Measurements from ENCODE around the gene PLCD1. TPM values are rescaled to one million over a fixed set of nuclear protein-coding genes. Genes with fewer than 3 reads are reported as not detected.

PLCD1 gene
- total and polyA plus RNA-seq, 2 experiments from 2014 or later = 16.0 to 24.4 TPM

DNA sequence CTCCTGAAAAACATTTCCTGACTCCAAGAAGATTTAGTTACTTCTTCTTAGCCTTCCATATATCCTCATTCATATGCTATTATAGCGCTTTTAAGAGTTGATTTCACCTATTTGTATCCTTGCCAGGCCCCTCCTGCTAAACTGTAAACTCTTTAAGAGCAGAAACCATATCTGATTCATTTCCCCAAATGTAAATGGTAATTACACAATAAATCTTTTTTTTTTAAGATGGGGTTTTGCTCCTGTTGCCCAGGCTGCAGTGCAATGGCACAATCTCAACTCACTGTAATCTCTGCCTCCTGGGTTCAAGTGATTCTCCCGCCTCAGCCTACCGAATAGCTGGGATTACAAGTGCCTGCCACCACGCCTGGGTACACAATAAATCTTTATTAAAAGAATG is 14.0 kb upstream of the PLCD1 start:
- ATAC-seq (no peak), DNase-seq (ENCODE audit: low spot score) (no peak)
- peaks cover 28% of the 10 kb centered on the region for H3K27me3 ChIP-seq (ENCODE audit: insufficient read depth)
- H3K27me3 Mint-ChIP-seq (ENCODE audit: insufficient read depth, low read depth, poor library complexity) = peaks cover 18% of the 10 kb centered on the region
- no peaks in the 10 kb centered on the region for H3K4me1 ChIP-seq (ENCODE audit: insufficient read depth)
- H3K27ac Mint-ChIP-seq = no peak overlapping the region
- no peaks in the 10 kb centered on the region for H3K9me2 ChIP-seq (ENCODE audit: insufficient read depth)
- no peaks in the 10 kb centered on the region for H3K36me3 Mint-ChIP-seq (ENCODE audit: low read depth)
- no peak for TF ChIP-seq EZH2 (IDR thresholded peaks at IDR 0.05; ENCODE audit: low read depth, unreplicated experiment)
- H3K36me3 ChIP-seq (ENCODE audit: insufficient read depth) = no peaks in the 10 kb centered on the region
- H3K9me3 Mint-ChIP-seq = no peaks in the 10 kb centered on the region; the same call in 2 of the 3 replicates
- H3K4me3 Mint-ChIP-seq = no peak overlapping the region
- H2AFZ ChIP-seq = no peak overlapping the region
- H4K20me1 ChIP-seq (replicated peaks; ENCODE audit: insufficient read depth) = no peaks in the 10 kb centered on the region
- peaks cover 11% of the 10 kb centered on the region for H3K4me1 Mint-ChIP-seq
- no peaks in the 10 kb centered on the region; the same call in 1 of the 2 replicates for H3F3A ChIP-seq (replicated peaks; ENCODE audit: low read depth)
- H3K27ac ChIP-seq (ENCODE audit: low read depth) = no peak overlapping the region
- H3K79me2 ChIP-seq (replicated peaks; ENCODE audit: insufficient read depth) = no peaks in the 10 kb centered on the region
- H3K4me2 ChIP-seq = no peak overlapping the region
- H3K4me3 ChIP-seq = no peak overlapping the region

GRCh38 chr3:38040401-38040800 is 11.0 kb upstream of the PLCD1 start:
- H3K27ac Mint-ChIP-seq = no peak overlapping the region
- no peaks in the 10 kb centered on the region for H3K36me3 ChIP-seq (ENCODE audit: insufficient read depth)
- no peaks in the 10 kb centered on the region for H3K79me2 ChIP-seq (replicated peaks; ENCODE audit: insufficient read depth)
- 0 out of 2 replicates have a peak overlapping the region, but pooled peaks have one; percentile 58 for H3K4me3 ChIP-seq
- H3F3A ChIP-seq (replicated peaks; ENCODE audit: low read depth) = no peaks in the 10 kb centered on the region; the same call in 1 of the 2 replicates
- peaks cover 32% of the 10 kb centered on the region for H3K27me3 ChIP-seq (ENCODE audit: insufficient read depth)
- ATAC-seq = no peak
- no peak for DNase-seq (ENCODE audit: low spot score)
- no peaks in the 10 kb centered on the region; the same call in 1 of the 2 replicates for H3K4me1 ChIP-seq (ENCODE audit: insufficient read depth)
- H3K27me3 Mint-ChIP-seq (ENCODE audit: insufficient read depth, low read depth, poor library complexity) = peaks cover 22% of the 10 kb centered on the region
- no peak for TF ChIP-seq ZNF114 (CRISPR knock-in tag; IDR thresholded peaks at IDR 0.05)
- no peak for TF ChIP-seq ZNF462 (CRISPR knock-in tag; IDR thresholded peaks at IDR 0.05)
- no peak for TF ChIP-seq EZH2 (IDR thresholded peaks at IDR 0.05; ENCODE audit: low read depth, unreplicated experiment)
- no peaks in the 10 kb centered on the region for H4K20me1 ChIP-seq (replicated peaks; ENCODE audit: insufficient read depth)
- no peak overlapping the region for H2AFZ ChIP-seq
- H3K4me2 ChIP-seq = peak overlapping the region; percentile 83
- H3K9me2 ChIP-seq (ENCODE audit: insufficient read depth) = no peaks in the 10 kb centered on the region
- H3K4me3 Mint-ChIP-seq = peak overlapping the region; percentile 73
- no peaks in the 10 kb centered on the region for H3K36me3 Mint-ChIP-seq (ENCODE audit: low read depth)
- H3K9me3 Mint-ChIP-seq = no peaks in the 10 kb centered on the region; the same call in 2 of the 3 replicates
- H3K4me1 Mint-ChIP-seq = peaks cover 22% of the 10 kb centered on the region
- no peak overlapping the region for H3K27ac ChIP-seq (ENCODE audit: low read depth)
